NCI-H748 treated with DMSO at 0.1 percent for 48 hours (cell line): ENCODE measurements around the gene RP9.
"Not testable (repeated sequence)": the region's sequence is repeated elsewhere in the genome, so short reads cannot be mapped to it uniquely, and the experiment has no call there.

Experiments used
- DNase-seq: peaks from one replicate; lab custom pipeline; 2025; lab: John Stamatoyannopoulos, UW

The RP9 gene

GRCh38 chr7:33101906-33102305, 7.3 kb downstream of the RP9 start:
- no peak for DNase-seq

GRCh38 chr7:33100770-33101169, 8.4 kb downstream of the RP9 start:
- no peak for DNase-seq

GRCh38 chr7:33099154-33099940, 9.9 kb downstream of the RP9 start:
- DNase-seq, result no peak

- not testable (repeated sequence) for DNase-seq
Measured at GRCh38 chr7:33094745-33095275, 14.4 kb downstream of the RP9 start.

GRCh38 chr7:33093266-33093665, 15.9 kb downstream of the RP9 start:
- DNase-seq, result no peak

GRCh38 chr7:33091641-33092191, 17.5 kb downstream of the RP9 start:
- DNase-seq, result no peak

- DNase-seq, result no peak
Measured at GRCh38 chr7:33091111-33091531, 18.1 kb downstream of the RP9 start.

GRCh38 chr7:33089142-33089541, 20.1 kb downstream of the RP9 start:
- no peak for DNase-seq

- DNase-seq, result no peak
Measured at GRCh38 chr7:33087858-33088257, 21.3 kb downstream of the RP9 start.

GRCh38 chr7:33087356-33087755, 21.8 kb downstream of the RP9 start:
- no peak for DNase-seq

- no peak for DNase-seq
Measured at GRCh38 chr7:33079763-33080690, 29.2 kb downstream of the RP9 start.

GRCh38 chr7:33079096-33079495, 30.1 kb downstream of the RP9 start:
- no peak for DNase-seq

GRCh38 chr7:33076737-33077136, 32.5 kb downstream of the RP9 start:
- no peak for DNase-seq

GRCh38 chr7:33075818-33076518, 33.2 kb downstream of the RP9 start:
- DNase-seq, result no peak

- DNase-seq, result no peak
Measured at GRCh38 chr7:33073243-33073642, 36.0 kb downstream of the RP9 start.

- DNase-seq, result no peak
Measured at GRCh38 chr7:33072471-33072870, 36.7 kb downstream of the RP9 start.

GRCh38 chr7:33070831-33071230, 38.4 kb downstream of the RP9 start:
- no peak for DNase-seq

- DNase-seq, result no peak
Measured at GRCh38 chr7:33070277-33070676, 38.9 kb downstream of the RP9 start.

- no peak for DNase-seq
Measured at GRCh38 chr7:33067921-33068320, 41.3 kb downstream of the RP9 start.

GRCh38 chr7:33066771-33067170, 42.4 kb downstream of the RP9 start:
- DNase-seq, result no peak

- DNase-seq, result no peak
Measured at GRCh38 chr7:33065981-33066380, 43.2 kb downstream of the RP9 start.
